Peyer's patch (tissue), 4 donors: ENCODE results near the gene LRCH3.

Experiments
- CTCF ChIP-seq, 6 experiments: fragments of 450-650 bp in 4 of 6; fragments of 200-600 bp in 2 of 6; sonication (generic) in 1 of 6; IDR thresholded peaks; one replicate each; pipeline ENCODE4 v1.5.1; 2017 to 2019; ENCODE audit warnings: antibody characterized with exemption in 6 of 6, mild to moderate bottlenecking in 3 of 6, moderate library complexity in 1 of 6
- POLR2A ChIP-seq, 2 donors: fragments of 450-650 bp; IDR thresholded peaks; one replicate each; pipeline ENCODE4 v1.5.1; 2017; ENCODE audit warnings: antibody characterized with exemption in 2 of 2, mild to moderate bottlenecking in 2 of 2, moderate library complexity in 2 of 2

GRCh38 chr3:197802779-197803459 lies 11.9 kb downstream of the LRCH3 start:
- peak in 1 of 6 experiments; percentile 3 for TF ChIP-seq CTCF (IDR thresholded peaks at IDR 0.05)
- TF ChIP-seq POLR2A (IDR thresholded peaks at IDR 0.05), result no peak
